ENCODE data around the gene RETREG3. TPM values are rescaled to one million over a fixed set of nuclear protein-coding genes. Genes with fewer than 3 reads are reported as not detected.
A peak's percentile ranks its signal among the peaks of the same experiment; 100 is the strongest.

RETREG3 gene, protein sequence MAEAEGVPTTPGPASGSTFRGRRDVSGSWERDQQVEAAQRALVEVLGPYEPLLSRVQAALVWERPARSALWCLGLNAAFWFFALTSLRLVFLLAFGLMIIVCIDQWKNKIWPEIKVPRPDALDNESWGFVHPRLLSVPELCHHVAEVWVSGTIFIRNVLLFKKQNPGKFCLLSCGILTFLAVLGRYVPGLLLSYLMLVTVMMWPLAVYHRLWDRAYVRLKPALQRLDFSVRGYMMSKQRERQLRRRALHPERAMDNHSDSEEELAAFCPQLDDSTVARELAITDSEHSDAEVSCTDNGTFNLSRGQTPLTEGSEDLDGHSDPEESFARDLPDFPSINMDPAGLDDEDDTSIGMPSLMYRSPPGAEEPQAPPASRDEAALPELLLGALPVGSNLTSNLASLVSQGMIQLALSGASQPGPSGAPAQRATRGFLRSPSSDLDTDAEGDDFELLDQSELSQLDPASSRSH
- total RNA-seq (2022) (58.6 and 59.0 TPM in 2 replicates), Bru-seq, nascent RNA (percentile 70 among the genes with signal in this experiment), BruChase-seq, experiment 1, labeled RNA remaining after a 2-hour chase (percentile 81 among the genes with signal in this experiment), BruChase-seq, experiment 2, labeled RNA remaining after a 6-hour chase (percentile 84 among the genes with signal in this experiment)
- long read RNA-seq, transcript RETREG3-201 (9 exons, 3,759 nt) = major isoform, 17 of 51 reads
- long read RNA-seq, partial matches to known transcripts = 2 of 51 reads
- long read RNA-seq, other reads (novel, unspliced or antisense) = 32 of 51 reads

DNA sequence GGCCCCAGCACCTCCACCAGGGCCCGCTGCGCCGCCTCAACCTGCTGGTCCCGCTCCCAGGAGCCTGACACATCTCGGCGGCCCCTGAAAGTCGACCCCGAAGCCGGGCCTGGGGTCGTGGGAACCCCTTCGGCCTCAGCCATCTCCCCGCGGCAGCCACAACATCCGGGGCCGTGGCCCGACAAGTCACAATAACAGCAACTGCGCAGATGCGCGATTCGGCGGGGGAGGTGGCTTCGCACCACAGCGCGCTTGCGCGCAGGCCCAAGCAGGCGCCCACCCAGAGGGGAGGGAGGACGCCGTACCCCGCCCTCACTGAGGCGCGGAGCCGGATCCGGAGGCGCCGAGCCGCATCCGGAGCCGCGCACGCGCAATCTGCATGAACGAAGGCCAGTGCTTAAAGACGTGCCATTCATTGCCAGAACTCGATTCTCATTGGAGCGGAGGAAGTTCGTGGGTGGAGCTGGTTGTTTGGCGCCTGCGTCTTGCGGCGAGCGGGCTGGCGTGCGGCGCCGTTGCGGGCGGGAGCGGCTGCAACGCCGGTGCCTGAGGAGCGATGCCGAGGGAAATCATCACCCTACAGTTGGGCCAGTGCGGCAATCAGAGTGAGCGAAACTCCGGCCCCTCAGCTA, at the start of gene RETREG3, which contains the start of gene TUBG1:
TSS of gene RETREG3 (minus strand) at position 193 of the 632 bp plus-strand sequence. CDS start at position 143, 50 bp downstream.
TSS of gene TUBG1 (plus strand) at position 502 of the 632 bp plus-strand sequence. CDS start at position 557, 55 bp downstream.
- H3K9me3 Mint-ChIP-seq (ENCODE audit: unreplicated experiment) = no peaks in the 10 kb centered on the region
- Histone ChIP-seq H3K4me1 (peaks cover 6% of the 10 kb centered on the region; the same call in 1 of the 2 replicates), H3K36me3 (ENCODE audit: control insufficient read depth, insufficient read depth, low read length) (no peaks in the 10 kb centered on the region), H3K9me3 (no peaks in the 10 kb centered on the region), H3K4me3 (ENCODE audit: low read depth, low read length) (peak within 1 kb of the TSS; percentile 72), H3K27me3 (replicated peaks; ENCODE audit: control insufficient read depth, insufficient read depth, low read length) (no peaks in the 10 kb centered on the region)
- peaks cover 27% of the 10 kb centered on the region for H3K36me3 Mint-ChIP-seq (ENCODE audit: insufficient read depth, unreplicated experiment)
- no peaks in the 10 kb centered on the region for H3K27me3 Mint-ChIP-seq (ENCODE audit: insufficient read depth, unreplicated experiment)
- ChIA-PET POLR2A (interaction anchor here (0.6 to 3.2 kb wide), 20 partner anchors 9 to 760 kb away, joined by 3 to 26 read pairs (median 4); partner anchors contain the start of genes CAVIN1, EZH1, PLEKHH3 and PSMC3IP), CTCF (interaction anchor here (0.6 to 3.3 kb wide), 13 partner anchors 9 to 389 kb away, joined by 3 to 37 read pairs (median 4); partner anchors contain the start of genes BECN1, PLEKHH3, PSMC3IP and RPL27)
- intact Hi-C loops (cut with micrococcal nuclease; ENCODE audit: unreplicated experiment) = loop anchor here (1.0 to 2.0 kb wide), 2 partner anchors 30 to 68 kb away; no protein-coding TSS in a partner anchor
- no TSS peak for BruUV-seq (replicated peaks)
- peaks cover 13% of the 10 kb centered on the region for H3K4me1 Mint-ChIP-seq (ENCODE audit: low read depth, unreplicated experiment)
- peak within 1 kb of the TSS; percentile 77 for H3K27ac Mint-ChIP-seq (ENCODE audit: unreplicated experiment)
- TF ChIP-seq, protein P1, sequence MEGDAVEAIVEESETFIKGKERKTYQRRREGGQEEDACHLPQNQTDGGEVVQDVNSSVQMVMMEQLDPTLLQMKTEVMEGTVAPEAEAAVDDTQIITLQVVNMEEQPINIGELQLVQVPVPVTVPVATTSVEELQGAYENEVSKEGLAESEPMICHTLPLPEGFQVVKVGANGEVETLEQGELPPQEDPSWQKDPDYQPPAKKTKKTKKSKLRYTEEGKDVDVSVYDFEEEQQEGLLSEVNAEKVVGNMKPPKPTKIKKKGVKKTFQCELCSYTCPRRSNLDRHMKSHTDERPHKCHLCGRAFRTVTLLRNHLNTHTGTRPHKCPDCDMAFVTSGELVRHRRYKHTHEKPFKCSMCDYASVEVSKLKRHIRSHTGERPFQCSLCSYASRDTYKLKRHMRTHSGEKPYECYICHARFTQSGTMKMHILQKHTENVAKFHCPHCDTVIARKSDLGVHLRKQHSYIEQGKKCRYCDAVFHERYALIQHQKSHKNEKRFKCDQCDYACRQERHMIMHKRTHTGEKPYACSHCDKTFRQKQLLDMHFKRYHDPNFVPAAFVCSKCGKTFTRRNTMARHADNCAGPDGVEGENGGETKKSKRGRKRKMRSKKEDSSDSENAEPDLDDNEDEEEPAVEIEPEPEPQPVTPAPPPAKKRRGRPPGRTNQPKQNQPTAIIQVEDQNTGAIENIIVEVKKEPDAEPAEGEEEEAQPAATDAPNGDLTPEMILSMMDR (IDR thresholded peaks at IDR 0.05; ENCODE audit: insufficient read depth in 1 of 2, low read depth in 1 of 2, low read length in 1 of 2, severe bottlenecking in 1 of 2, unreplicated experiment in 1 of 2) = peak; percentile 21 to 51
- H3K4me3 Mint-ChIP-seq (ENCODE audit: unreplicated experiment) = peak within 1 kb of the TSS; percentile 90
- DNase-seq = peak; percentile 99

DNA sequence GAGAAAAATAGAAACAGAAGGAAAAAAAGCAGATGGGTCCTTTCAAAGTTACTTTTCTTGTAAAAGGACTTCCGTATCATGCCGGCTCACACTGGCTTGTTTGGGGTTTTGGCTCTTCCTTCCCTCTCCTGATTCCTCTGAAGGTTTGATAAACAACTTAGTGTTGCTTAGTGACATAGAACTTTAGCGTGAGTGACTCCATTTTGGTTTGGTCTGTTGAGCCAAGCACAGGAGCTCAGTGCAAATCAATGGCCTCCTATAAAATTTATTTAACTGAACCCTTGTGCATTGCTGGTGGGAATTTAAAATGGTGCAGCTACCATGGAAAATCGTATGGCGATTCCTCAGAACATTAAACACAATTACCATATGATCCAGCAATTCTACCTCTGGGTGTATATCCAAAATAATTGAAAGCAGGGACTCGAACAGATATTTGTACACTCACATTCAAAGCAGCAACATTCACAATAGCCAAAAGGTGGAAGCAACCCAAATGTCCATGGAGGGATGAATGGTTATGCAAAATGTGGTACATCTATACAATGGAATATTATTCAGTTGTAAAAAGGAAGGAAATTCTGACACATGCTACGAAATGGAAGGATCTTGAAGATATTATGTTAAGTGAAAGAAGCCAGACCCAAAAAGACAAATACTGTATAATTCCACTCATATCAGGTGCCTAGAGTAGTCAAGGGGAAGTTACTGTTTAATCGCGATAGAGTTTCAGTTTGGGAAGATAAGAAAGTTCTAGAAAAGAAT, 48.8 kb upstream of the RETREG3 start:
- no peaks in the 10 kb centered on the region for H3K36me3 ChIP-seq (ENCODE audit: control insufficient read depth, insufficient read depth, low read length)
- no peaks in the 10 kb centered on the region for H3K27me3 ChIP-seq (replicated peaks; ENCODE audit: control insufficient read depth, insufficient read depth, low read length)
- H3K9me3 Mint-ChIP-seq (ENCODE audit: unreplicated experiment) = no peaks in the 10 kb centered on the region
- no TSS peak for BruUV-seq (replicated peaks)
- no peak for DNase-seq
- peak overlapping the region; percentile 96 for H3K4me3 Mint-ChIP-seq (ENCODE audit: unreplicated experiment)
- no peak overlapping the region for H3K27ac Mint-ChIP-seq (ENCODE audit: unreplicated experiment)
- no peak overlapping the region for H3K4me3 ChIP-seq (ENCODE audit: low read depth, low read length)
- H3K9me3 ChIP-seq = no peaks in the 10 kb centered on the region
- H3K36me3 Mint-ChIP-seq (ENCODE audit: insufficient read depth, unreplicated experiment) = peaks cover 13% of the 10 kb centered on the region
- CTCF ChIA-PET = no interaction called here
- peaks cover 10% of the 10 kb centered on the region for H3K4me1 ChIP-seq
- no peaks in the 10 kb centered on the region for H3K27me3 Mint-ChIP-seq (ENCODE audit: insufficient read depth, unreplicated experiment)
- intact Hi-C loops (cut with micrococcal nuclease; ENCODE audit: unreplicated experiment) = no loop called here
- TF ChIP-seq, protein P1 (IDR thresholded peaks at IDR 0.05; ENCODE audit: insufficient read depth in 1 of 2, low read depth in 1 of 2, low read length in 1 of 2, severe bottlenecking in 1 of 2, unreplicated experiment in 1 of 2) = no peak
- H3K4me1 Mint-ChIP-seq (ENCODE audit: low read depth, unreplicated experiment) = peaks cover 19% of the 10 kb centered on the region
- POLR2A ChIA-PET = interaction anchor here (1.6 kb wide), 1 partner anchor 18 kb away, joined by 8 read pairs; the partner anchor contains the start of gene PLEKHH3

Data from Caco-2 (cell line).